GM19328 (cell line): ENCODE measurements around the gene TMA7.
A peak's percentile ranks its signal among the peaks of the same experiment; 100 is the strongest.
"Not testable (repeated sequence)": the region's sequence is repeated elsewhere in the genome, so short reads cannot be mapped to it uniquely, and the experiment has no call there.

Source experiments
- ATAC-seq: cut with Tn5 transposase; IDR thresholded peaks from one replicate; pipeline ENCODE4 v1.9.1; 2021; ENCODE audit warnings: mild to moderate bottlenecking, moderate library complexity; ENCODE audit not compliant: unreplicated experiment

The TMA7 gene

DNA sequence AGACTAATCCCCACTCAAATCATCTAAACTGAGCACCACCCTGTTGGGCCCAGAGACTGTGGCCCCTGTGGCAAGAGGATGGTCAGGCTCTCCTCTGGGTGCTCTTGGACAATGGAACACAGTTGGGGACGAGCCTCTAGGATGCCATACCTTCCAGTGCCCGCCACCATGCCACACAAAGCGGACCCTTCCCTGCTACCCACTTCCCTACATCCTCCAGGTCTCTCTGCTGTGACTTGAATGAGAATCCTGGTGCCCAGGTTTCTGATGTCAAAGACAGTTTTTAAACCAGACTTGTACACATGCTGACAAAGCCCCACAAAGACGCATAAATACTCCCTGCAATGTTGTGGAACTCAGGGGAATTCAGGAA, 4.8 kb upstream of the TMA7 start:
- ATAC-seq = no peak

DNA sequence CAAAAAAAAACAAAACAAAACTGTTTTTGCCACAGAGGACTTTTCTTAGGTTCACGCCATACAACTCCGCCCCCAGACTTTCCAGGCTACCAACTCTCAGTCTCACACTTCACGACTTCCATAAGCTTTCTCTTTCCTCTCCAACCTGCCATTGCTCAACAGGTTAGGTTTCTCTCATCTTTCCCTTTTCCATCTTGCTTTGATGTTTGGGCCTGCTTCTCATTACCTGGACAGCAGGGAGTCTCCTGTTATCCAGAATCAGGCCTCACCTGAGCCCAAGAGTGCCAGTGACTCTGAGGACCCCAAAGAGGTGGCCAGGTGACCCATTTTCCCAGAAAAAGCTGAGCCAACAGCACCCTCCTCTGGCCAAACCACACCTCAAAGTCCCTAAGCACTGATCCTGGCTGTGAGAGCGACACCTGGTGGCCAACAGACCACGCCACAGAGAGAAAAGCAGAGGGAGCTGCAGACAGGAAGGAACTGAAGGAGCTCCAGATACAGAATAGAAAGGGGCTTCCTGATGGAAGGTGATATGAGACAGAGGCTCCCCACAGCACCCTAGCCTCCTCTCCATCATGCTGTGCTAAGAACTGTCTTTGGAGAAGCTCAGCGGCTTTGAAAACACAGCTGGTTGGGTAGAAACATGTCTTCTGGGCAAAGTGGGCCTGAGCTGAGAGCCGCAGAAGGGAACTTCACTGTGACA, 4.1 kb upstream of the TMA7 start:
- no peak for ATAC-seq

DNA sequence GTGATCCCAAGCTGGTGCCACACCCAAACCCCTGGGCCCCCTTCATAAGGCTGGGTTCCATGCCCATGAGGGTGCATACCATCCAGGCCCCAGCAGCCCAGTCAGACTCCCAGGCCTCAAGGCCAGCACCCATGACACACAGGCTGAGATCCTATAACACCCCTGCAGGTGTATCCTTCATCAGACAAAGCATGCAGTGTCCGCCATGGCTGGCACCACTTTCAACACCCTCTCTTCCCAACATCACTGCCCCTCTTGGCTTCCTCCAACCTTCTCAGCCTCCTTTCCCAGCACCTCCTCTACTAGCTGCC, 3.6 kb upstream of the TMA7 start:
- ATAC-seq = no peak

DNA sequence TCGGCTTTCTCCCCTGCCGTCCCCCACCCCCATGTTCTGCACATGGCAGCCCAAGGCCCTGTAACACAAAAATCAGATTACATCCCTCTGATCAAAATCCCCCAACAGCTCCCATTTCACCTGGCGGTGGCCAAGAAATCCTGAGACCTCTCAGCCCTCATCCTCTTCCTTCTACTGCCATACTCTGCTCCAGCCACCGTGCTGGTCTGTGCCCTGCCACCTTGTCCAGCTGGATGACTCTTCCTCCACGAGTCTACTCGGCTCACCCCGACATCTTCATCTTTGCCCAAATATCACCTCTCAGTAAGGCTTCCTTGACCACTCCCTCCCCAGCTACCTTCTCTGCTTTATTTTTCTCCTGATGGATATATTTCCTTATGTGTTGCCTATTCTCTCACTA, 3.2 kb upstream of the TMA7 start:
- no peak for ATAC-seq

DNA sequence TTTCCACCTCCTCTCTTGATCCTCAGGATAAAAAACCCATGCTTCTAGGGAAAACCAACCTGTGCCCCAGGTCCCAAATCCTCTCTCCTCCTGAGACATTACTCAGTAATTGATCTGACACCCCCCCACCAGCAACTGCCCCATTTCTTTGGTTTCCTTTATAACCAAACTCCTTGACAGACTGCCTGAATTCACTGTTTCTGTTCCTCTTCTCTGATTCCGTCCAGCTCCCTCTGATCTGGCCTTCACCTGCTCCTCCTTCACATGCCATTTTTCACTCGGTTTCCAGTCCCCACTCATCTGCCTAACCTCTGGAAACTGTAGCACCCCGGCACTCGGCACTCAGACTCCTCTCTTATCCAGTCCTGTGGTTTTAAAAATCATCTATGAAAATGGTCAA, 2.2 kb upstream of the TMA7 start:
- ATAC-seq = no peak

DNA sequence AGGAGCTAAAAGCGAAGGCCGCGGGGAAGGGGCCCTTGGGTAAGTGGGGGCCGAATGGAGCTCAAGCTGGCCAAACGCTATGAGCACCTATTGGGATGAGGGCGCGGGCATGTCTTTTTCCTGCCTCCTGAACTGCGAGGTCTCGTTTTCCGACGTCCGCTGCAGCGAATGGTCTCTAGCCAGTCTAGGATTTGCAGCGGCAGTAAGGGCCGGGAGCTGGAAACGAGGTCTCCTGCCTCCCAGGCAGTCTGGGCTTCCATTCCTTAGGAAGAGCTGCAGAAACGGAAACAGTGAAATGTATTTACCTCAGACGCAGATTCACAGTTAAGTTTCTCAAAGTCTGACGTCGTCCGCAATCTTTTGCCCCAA, 517 bp downstream of the TMA7 start:
- ATAC-seq = no peak

DNA sequence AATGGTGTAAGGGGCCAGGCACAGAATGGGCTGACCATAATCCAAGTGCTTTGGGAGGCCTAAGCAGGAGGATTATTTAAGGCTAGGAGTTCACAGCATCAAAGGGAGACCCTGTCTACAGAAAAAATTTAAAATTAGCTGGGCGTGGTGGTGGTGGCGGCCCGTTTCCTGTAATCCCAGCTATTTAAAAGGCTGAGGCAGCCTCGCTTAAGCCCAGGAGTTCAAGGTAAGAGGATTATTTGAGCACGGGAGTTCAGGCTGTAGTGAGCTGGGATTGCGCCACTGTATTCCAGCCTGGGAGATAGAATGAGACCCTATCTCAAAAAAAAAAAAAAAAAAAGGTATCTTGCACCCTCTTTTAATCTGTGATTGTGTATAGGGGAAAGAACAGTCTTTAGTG, 1.9 kb downstream of the TMA7 start:
- ATAC-seq = no peak

DNA sequence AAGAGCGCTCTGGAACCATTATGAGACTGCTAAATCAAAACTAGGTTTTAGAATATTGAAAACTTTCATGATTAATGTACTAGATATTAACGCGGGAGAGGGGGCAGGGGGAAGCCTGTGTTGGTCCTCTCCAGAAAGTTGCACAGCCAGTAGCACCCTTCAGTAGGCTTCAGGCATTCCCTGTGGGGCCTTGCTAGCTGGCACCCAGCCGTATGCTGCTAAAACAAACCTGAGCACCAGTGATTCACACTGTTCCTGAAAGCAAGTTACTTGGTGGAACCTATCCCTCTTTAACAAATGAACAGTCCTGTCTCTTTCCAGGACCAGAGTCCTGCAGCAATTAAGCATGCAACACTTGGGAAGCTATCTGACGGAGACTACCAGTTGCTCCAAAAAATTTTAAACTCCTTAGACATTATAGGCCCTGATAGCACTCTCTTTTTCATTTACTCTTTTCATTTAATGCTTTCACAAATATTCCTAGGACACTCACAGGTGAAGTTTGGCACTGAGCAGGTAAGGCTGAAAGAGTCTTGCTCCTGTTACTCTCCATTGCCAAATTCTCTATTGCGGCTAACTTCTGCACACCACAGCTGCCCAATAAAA, 5.3 kb downstream of the TMA7 start:
- no peak for ATAC-seq

DNA sequence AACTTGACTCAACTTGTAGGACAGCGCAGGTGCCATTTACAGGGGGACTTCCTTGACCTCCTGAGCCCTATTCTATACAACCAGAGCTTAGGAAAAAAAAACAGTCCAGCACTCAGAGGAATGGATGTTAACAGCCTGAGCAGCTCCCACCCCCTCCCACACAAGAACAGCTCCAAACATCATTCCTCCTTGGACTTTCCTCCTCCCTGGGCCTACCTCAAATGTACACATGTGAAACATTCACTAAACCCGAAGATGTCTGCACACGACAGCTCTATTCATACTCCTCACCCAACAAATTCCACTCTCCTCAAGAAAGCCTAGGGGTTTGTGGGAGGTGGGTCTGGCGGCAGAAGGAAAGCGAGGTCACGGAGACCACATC, 6.0 kb downstream of the TMA7 start:
- no peak for ATAC-seq

DNA sequence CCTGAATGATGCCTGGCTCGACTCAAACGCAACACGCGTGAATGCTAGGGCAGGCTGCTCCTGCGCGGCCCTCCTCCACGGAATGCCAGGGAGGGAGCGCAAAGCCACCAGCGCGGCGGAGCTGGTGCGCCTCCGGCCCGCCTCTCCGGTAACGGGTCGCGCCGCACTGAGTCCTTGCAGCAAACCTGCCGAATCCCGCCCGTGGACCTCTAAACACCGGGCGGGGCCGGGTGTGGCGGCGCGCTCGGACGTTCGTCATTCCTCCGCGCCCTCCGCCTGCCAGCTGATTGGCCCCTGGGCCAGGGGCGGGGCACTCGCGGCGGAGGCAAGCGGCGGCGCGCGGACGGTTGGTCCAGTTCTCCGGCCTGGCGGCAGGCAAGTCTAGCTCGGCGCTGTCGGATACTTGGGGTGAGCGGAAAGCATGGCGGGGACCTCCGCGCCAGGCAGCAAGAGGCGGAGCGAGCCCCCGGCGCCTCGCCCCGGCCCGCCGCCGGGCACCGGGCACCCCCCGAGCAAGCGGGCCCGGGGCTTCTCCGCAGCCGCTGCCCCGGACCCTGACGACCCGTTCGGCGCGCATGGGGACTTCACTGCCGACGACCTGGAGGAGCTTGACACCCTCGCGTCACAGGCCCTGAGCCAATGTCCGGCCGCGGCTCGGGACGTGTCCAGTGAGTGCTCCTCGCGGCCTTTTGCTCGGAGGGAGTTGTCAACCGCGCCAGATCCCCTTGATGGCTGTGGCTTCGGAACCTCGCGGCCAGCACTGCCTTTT, 6.6 kb downstream of the TMA7 start, which contains the start of gene ATRIP:
Gene ATRIP, plus strand, starts transcription at position 313 of the 769 bp plus-strand sequence. Its CDS starts 109 bp downstream, at position 422.
- peak; percentile 88 for ATAC-seq

DNA sequence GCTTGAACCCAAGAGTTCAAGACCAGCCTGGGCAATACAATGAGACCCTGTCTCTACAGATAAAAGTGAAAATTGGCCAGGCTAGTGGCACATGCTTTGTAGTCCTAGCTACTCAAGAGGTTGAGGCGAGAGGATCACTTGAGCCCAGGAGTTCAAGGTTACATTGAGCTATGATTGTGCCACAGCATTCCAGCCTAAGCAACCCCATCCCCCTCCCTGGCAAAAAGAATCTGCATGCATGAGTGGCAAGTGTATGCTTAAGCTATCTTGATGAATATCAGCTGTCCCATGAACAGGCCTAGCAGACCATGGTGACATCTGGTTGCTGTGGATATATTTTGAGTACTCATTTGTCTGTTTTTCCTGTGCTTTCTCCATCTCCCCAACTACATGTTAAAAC, 11.2 kb downstream of the TMA7 start:
- ATAC-seq = no peak

DNA sequence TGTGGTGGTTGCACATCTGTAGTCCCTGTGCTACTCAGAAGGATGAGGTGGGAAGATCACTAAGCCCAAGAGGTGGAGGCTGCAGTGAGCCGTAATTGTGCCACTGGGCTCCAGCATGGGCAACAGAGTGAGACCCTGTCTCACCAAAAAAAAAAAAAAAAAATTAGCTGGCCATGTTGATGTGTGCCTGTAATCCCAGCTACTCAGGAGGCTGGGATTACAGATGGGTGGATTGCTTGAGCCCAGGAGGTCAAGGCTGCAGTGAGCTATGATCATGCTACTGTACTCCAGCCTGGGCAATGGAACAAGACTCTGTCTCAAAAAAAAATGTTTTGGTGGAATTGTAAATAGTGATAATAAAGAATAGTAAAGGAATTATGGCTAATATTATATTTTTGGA, 16.4 kb downstream of the TMA7 start:
- no peak for ATAC-seq

DNA sequence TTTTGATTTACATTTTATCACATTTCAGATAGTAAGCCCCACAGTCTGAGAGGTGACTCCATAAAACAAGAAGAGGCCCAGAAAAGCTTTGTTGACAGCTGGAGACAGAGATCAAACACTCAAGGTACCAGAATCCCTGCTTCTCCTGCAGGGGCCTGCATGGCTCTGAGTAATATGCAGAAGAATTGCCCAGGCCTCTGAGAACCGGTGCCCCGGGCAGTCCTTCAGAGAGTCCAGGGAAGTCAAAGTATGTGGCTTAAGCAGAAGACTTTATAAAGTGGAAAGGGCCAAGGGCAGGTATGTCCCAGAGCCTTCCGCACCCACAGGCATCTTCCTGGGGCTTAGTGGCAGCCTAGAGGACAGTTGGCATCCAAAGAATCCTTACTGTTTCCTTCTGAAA, 19.3 kb downstream of the TMA7 start:
- no peak for ATAC-seq

DNA sequence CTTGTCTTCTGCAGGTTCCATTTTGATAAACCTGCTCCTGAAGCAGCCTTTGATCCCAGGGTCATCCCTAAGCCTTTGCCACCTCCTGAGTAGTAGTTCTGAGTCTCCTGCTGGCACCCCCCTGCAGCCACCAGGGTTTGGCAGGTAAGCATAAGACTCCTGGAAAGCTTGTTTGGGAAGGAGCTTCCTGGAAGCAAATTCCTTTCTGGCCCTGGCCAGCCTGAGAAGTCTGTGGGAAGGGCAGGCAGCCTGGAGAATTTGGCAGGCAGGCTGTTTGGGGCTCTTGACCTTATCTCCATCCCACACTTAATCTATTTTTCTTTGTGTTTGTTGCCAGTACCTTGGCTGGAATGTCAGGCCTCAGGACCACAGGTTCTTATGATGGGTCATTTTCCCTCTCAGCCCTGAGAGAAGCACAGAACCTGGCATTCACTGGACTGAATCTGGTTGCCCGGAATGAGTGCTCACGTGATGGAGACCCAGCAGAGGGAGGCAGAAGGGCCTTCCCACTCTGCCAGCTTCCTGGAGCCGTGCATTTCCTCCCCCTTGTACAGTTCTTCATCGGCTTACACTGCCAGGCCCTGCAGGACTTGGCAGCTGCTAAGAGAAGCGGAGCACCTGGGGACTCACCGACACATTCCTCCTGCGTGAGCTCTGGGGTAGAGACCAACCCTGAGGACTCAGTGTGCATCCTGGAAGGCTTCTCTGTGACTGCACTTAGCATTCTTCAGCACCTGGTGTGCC, 19.9 kb downstream of the TMA7 start:
- ATAC-seq = no peak

DNA sequence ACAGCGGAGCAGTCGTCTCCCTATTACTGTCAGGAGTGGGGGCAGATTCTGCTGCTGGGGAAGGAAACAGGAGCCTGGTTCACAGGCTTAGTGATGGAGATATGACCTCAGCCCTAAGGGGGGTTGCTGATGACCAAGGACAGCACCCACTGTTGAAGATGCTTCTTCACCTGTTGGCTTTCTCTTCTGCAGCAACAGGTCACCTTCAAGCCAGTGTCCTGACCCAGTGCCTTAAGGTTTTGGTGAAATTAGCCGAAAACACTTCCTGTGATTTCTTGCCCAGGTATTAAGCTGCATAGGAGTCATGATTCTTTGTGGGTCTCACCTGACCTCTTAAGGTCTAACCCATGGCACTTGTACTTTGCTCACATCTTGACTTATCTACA, 20.5 kb downstream of the TMA7 start:
- no peak for ATAC-seq

DNA sequence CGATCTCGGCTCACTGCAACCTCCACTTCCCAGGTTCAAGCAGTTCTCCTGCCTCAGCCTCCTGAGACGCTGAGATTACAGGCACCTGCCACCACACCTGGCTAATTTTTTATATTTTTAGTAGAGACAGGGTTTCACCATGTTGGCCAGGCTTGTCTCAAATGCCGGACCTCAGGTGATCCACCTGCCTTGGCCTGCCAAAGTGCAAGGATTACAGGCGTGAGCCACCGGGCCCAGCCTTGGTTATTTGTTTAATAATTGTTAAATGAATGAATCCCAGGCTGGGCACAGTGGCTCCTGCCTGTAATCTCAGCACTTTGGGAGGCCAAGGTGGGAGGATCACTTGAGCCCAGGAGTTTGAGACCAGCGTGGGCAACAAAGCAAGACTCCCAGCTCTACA, 21.7 kb downstream of the TMA7 start:
- not testable (repeated sequence) for ATAC-seq

DNA sequence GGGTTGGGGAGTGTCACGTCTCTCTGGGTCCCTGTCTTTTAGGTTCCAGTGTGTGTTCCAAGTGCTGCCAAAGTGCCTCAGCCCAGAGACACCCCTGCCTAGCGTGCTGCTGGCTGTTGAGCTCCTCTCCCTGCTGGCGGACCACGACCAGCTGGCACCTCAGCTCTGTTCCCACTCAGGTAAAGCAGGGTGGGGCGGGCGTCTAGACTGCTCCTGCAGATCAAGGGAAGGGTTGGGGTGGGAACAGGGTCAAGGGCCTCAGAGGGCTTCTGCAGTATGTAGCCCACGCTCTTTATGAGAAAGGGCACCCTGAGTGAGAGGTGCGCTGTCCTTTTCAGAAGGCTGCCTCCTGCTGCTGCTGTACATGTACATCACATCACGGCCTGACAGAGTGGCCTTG, 23.6 kb downstream of the TMA7 start:
- ATAC-seq = no peak

DNA sequence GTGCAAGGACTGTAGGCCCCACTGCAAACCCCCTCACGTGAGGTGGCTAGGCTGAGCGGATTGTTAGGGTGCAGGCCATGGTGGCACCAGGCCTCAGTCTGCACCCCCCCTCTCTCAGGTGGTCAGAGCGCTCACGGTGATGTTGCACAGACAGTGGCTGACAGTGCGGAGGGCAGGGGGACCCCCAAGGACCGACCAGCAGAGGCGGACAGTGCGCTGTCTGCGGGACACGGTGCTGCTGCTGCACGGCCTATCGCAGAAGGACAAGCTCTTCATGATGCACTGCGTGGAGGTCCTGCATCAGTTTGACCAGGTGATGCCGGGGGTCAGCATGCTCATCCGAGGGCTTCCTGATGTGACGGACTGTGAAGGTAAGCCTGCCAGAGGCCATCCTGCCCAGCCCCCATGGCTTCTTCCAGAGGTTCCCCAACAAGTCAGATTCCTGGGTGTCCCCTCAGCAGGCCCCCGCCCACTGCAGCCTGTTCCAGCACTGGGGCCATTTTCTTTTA, 24.7 kb downstream of the TMA7 start:
- no peak for ATAC-seq

DNA sequence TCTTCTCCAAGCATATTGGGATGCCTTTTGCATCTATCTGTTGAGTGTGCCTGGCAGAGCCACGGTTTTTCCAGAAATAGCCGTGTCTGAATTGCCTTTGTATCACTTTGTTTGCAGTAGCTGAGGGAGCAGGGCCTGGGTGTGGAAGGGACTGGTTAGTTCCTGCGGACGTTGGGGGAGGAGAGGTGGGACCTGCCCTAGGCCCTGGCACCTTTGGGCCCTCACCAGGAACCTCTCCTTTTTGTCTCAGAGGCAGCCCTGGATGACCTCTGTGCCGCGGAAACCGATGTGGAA, 25.1 kb downstream of the TMA7 start:
- no peak for ATAC-seq

DNA sequence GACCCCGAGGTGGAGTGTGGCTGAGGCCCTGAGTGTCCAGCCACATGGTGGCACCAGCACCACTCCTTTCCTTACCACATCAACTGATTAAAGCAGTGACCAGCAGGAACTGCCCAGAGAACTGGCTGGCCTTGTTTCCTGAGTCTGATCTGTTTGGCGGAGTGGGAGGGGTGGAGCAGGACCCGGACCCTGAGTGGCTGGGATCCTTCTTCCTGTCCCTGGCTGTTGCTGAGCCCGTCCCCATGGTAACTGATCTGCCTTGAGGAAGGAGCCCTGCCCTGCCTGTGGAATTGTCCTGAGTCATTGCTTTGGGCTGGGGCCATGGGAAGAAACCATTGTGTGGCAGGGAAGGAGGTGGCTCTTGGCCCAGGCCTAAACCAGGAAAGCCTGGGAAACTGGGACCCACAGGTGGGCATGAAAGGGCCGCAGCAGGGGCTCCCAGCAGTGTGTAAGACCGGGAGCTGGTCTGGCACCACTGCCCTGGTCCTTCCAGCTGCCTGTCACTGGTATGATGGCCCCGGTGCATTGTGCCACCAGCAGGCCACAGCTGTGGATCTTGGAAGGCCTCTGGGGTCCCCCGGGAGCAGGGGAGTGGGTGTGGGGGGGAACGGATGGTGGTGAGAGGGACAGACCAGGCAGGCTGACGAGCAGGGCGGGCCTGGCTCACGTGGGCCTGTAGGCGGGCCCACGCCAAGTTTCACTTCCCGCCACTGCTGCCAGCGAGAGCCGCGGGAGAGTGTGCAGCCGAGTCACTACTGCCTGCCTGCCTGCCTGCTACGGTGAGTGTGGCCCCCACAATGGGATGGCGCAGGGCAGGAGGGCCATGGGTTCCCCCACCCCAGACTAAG, 25.7 kb downstream of the TMA7 start:
- peak; percentile 75 for ATAC-seq
